KMS-11 (cell line): Measurements from ENCODE around the gene SNX30.

Experiments
- H2AFZ ChIP-seq: fragments of 200-600 bp; sonication (generic); 2 replicates; pipeline ENCODE4 v1.6.1; 2016; ENCODE audit warnings: antibody characterized with exemption, mixed run types, low read depth
- H3K27ac ChIP-seq: fragments of 200-600 bp; sonication (generic); 2 replicates; pipeline ENCODE4 v1.6.1; 2016; ENCODE audit warnings: mild to moderate bottlenecking, mixed run types
- H3K27me3 ChIP-seq: fragments of 200-600 bp; sonication (generic); 2 replicates; pipeline ENCODE4 v1.6.1; 2017; ENCODE audit warnings: mild to moderate bottlenecking, low read depth, mixed run types, moderate library complexity; ENCODE audit not compliant: insufficient read depth
- H3K36me3 ChIP-seq: fragments of 200-600 bp; sonication (generic); 2 replicates; pipeline ENCODE4 v1.6.1; 2017; ENCODE audit warnings: mild to moderate bottlenecking, mixed run types; ENCODE audit not compliant: insufficient read depth
- H3K4me1 ChIP-seq: fragments of 200-600 bp; sonication (generic); 2 replicates; pipeline ENCODE4 v1.6.1; 2016; ENCODE audit warnings: mild to moderate bottlenecking, low read depth, mixed run types; ENCODE audit not compliant: poor library complexity, severe bottlenecking
- H3K4me2 ChIP-seq: fragments of 200-600 bp; sonication (generic); 2 replicates; pipeline ENCODE4 v1.7.0; 2016; ENCODE audit warnings: mild to moderate bottlenecking, mixed run types
- H3K4me3 ChIP-seq: fragments of 200-600 bp; sonication (generic); IDR thresholded peaks from 2 replicates; pipeline ENCODE4 v1.6.1; 2017; ENCODE audit warnings: low read depth, low read length, mixed read lengths; ENCODE audit not compliant: insufficient read depth
- H3K79me2 ChIP-seq: fragments of 200-600 bp; sonication (generic); 2 replicates; pipeline ENCODE4 v1.6.1; 2016; ENCODE audit warnings: low read depth, mixed run types; ENCODE audit not compliant: insufficient read depth
- H3K9ac ChIP-seq: fragments of 200-600 bp; sonication (generic); 2 replicates; pipeline ENCODE4 v1.6.1; 2016; ENCODE audit warnings: mild to moderate bottlenecking, mixed run types
- H4K20me1 ChIP-seq: fragments of 200-600 bp; sonication (generic); 2 replicates; pipeline ENCODE4 v1.6.1; 2016; ENCODE audit warnings: mild to moderate bottlenecking, mixed run types; ENCODE audit not compliant: insufficient read depth
- TF ChIP-seq, protein P1 (sequence below): fragments of 200-600 bp; sonication (generic); conservative IDR thresholded peaks from 2 replicates; pipeline ENCODE4 v1.6.1; 2017; ENCODE audit warnings: low read depth, mild to moderate bottlenecking, antibody characterized with exemption, low read length, moderate library complexity, mixed read lengths

The SNX30 gene

DNA sequence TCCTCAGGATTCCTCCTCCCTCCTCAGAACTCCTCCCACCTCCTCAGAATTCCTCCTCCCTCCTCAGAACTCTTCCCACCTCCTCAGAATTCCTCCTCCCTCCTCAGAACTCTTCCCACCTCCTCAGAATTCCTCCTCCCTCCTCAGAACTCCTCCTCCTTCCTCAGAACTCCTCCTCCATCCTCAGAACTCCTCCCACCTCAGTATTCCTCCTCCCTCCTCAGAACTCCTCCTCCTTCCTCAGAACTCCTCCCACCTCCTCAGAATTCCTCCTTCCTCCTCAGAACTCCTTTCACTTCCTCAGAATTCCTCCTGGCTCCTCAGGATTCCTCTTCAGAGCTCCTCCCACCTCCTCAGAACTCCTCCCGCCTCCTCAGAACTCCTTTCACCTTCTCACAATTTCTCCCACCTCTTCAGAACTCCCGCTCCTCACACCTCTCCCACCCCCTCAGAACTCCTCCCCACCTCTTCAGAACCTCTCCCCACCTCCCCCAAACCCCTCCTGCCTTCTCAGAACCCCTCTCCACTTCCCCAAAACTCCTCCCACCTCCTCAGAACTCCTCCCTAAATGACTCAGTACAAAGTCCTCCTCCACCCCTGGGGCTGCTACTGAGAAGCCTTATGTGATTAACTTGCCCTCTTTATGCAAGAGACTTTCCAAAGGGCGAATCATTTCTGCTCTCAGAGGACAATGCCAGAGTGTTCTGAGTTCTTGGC lies 116.9 kb downstream of the SNX30 start:
- Histone ChIP-seq H3K4me3 (no peak overlapping the region), H3K9ac (no peak overlapping the region), H3K79me2 (no peaks in the 10 kb centered on the region), H3K4me1 (no peaks in the 10 kb centered on the region), H3K27ac (no peak overlapping the region), H2AFZ (no peak overlapping the region), H4K20me1 (no peaks in the 10 kb centered on the region), H3K36me3 (no peaks in the 10 kb centered on the region), H3K4me2 (no peak overlapping the region), H3K27me3 (no peaks in the 10 kb centered on the region)
- TF ChIP-seq, protein P1, sequence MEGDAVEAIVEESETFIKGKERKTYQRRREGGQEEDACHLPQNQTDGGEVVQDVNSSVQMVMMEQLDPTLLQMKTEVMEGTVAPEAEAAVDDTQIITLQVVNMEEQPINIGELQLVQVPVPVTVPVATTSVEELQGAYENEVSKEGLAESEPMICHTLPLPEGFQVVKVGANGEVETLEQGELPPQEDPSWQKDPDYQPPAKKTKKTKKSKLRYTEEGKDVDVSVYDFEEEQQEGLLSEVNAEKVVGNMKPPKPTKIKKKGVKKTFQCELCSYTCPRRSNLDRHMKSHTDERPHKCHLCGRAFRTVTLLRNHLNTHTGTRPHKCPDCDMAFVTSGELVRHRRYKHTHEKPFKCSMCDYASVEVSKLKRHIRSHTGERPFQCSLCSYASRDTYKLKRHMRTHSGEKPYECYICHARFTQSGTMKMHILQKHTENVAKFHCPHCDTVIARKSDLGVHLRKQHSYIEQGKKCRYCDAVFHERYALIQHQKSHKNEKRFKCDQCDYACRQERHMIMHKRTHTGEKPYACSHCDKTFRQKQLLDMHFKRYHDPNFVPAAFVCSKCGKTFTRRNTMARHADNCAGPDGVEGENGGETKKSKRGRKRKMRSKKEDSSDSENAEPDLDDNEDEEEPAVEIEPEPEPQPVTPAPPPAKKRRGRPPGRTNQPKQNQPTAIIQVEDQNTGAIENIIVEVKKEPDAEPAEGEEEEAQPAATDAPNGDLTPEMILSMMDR: no peak

DNA sequence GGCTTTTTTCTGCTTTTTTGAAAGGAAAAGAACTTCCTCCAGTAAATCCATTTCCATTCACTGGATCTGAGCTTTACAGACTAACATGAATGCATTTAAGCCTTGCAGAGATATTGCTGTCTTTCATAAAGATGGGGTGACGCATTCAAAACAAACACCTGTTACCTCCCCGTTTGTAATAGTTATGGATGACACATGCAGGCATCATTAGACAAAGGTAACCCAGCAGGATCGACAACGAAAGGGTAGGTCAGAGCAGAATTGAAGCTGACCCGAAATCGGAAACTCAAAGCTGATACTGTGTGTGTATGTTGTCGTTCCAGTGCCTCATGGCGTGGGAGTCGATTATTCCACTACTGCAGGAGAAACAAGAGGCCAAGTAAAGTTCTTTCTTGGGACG lies 117.9 kb downstream of the SNX30 start:
- Histone ChIP-seq H2AFZ (no peak overlapping the region), H3K4me1 (no peaks in the 10 kb centered on the region), H3K27ac (no peak overlapping the region), H3K79me2 (no peaks in the 10 kb centered on the region), H3K9ac (no peak overlapping the region), H3K4me2 (no peak overlapping the region), H3K4me3 (no peak overlapping the region), H4K20me1 (no peaks in the 10 kb centered on the region), H3K36me3 (no peaks in the 10 kb centered on the region), H3K27me3 (no peaks in the 10 kb centered on the region)
- TF ChIP-seq, protein P1: no peak

DNA sequence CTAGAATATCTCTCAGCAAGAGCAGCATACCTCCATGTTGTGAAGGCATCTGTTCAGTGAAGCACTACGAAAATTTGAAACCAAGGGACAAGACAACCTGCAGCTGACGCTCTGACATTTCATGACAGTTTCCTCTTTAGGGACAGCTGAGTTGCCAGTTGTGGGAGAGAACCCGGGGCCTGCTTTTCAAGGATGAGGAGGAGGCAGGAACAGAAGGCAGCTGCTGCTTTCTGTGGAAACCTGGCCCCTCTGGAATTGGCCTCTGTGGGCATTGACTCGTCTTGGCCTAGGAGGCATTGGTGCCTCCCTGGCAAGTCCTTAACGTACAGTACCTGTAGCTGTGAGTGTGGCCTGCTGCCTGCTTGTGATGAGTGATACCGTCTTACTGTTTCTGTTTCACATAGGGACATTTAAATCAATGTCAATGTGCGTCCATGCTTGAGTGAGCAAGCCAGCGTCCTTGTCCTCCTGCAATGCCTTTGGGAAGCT lies 118.5 kb downstream of the SNX30 start:
- Histone ChIP-seq H3K79me2 (no peaks in the 10 kb centered on the region), H3K27ac (no peak overlapping the region), H2AFZ (no peak overlapping the region), H3K9ac (no peak overlapping the region), H3K36me3 (no peaks in the 10 kb centered on the region), H3K4me3 (no peak overlapping the region), H4K20me1 (no peaks in the 10 kb centered on the region), H3K4me1 (no peaks in the 10 kb centered on the region), H3K27me3 (no peaks in the 10 kb centered on the region), H3K4me2 (no peak overlapping the region)
- TF ChIP-seq, protein P1: no peak

DNA sequence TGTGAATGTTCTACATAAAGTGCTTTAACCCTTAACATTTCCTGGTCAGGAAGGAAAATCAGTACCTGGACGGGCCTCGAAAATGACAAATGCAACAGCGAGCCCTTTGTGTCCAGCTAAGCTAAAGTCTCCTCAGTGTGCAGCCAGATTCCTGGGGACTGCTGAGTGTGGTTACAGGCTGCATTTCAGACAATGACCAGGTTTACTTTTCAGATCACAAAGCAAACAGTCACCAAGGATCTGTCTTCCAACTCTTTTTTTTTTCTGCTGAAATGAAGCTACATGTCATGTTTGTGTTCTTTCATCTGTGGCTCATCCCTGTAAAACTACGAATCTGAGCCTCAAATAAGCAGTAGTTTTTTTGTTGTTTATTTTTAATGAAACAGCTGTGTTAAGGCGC lies 119.4 kb downstream of the SNX30 start:
- no peaks in the 10 kb centered on the region for H3K36me3 ChIP-seq
- no peak overlapping the region for H3K4me2 ChIP-seq
- H4K20me1 ChIP-seq: no peaks in the 10 kb centered on the region
- no peak overlapping the region for H3K9ac ChIP-seq
- H3K79me2 ChIP-seq: no peaks in the 10 kb centered on the region
- H3K4me3 ChIP-seq: no peak overlapping the region
- H3K4me1 ChIP-seq: no peaks in the 10 kb centered on the region
- TF ChIP-seq, protein P1: no peak
- no peak overlapping the region for H3K27ac ChIP-seq
- H2AFZ ChIP-seq: no peak overlapping the region
- no peaks in the 10 kb centered on the region for H3K27me3 ChIP-seq
